Right atrium auricular region (tissue), 2 donors: Measurements from ENCODE around the gene TPSB2. TPM values are rescaled to one million over a fixed set of nuclear protein-coding genes. Genes with fewer than 3 reads are reported as not detected.

Experiments used
- DNase-seq: peaks from one replicate; pipeline ENCODE4 v3.0.0-alpha.2; 2019; ENCODE audit warnings: low spot score
- H3K27ac ChIP-seq, 2 donors: fragments of 200-600 bp; sonication (generic); 1 replicate in 1 of 2; 2 replicates in 1 of 2; pipeline ENCODE4 v1.5.1; 2016 to 2019
- H3K27me3 ChIP-seq, 2 donors: fragments of 200-600 bp; sonication (generic); one replicate each; pipeline versions ENCODE4 v1.5.1 to v1.6.0; 2017 to 2019
- H3K36me3 ChIP-seq: fragments of 200-600 bp; sonication (generic); one replicate; pipeline ENCODE4 v1.5.1; 2016
- H3K4me1 ChIP-seq, 2 donors: fragments of 200-600 bp; sonication (generic); one replicate each; pipeline versions ENCODE4 v1.5.1 to v1.6.0; 2017 to 2019
- H3K4me3 ChIP-seq, 2 donors: fragments of 200-600 bp; sonication (generic); 1 replicate in 1 of 2; 2 replicates in 1 of 2; pipeline ENCODE4 v1.5.1; 2017 to 2019; ENCODE audit warnings: mild to moderate bottlenecking in 1 of 2, moderate library complexity in 1 of 2
- H3K9me3 ChIP-seq, 2 donors: fragments of 200-600 bp; sonication (generic); one replicate each; pipeline ENCODE4 v1.5.1; 2019
- CTCF ChIP-seq, 2 donors: fragments of 200-600 bp; sonication (generic); IDR thresholded peaks; one replicate each; pipeline ENCODE4 v1.5.1; 2019; ENCODE audit warnings: antibody characterized with exemption in 2 of 2
- total RNA-seq, 2 donors: library from RNA; depleted of rRNA; stranded (reverse); fragments of >200 nt; gene quantifications; one replicate each; pipeline ENCODE4 v1.1.0, GENCODE V29; 2016

TPSB2 gene
- total RNA-seq, 2 donors from 2014 or later = 1.2 to 12.5 TPM

DNA sequence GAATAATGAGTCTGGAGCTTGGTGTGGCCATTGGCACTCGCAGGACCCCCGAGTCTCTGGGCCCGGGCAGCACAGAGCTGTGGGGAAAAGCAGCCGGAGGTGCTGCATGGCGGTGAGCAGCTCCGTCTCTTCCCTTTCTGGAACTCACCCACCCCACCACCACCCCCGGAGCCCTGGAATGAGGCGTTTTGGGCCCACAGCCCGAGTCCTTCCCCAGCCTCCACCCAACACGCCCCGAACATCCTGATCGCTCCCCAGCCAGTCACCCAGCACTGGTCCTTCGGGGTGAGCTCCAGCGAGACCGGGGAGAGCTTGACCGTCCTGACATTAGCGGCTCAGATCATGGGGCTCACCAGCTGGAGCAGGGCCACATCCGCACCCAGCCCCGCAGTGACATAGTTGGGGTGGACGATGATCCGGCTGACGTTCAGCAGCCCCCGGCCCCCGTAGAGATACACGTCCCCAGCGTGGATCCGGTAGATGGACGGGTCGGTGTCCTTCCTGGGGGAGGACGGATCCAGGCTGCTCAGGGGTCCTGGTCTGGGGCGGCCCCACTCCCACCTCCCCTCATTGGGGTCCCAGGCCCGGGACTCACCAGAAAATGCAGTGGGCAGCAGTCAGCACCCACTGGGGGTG, 32.3 kb upstream of the TPSB2 start:
- no peak for DNase-seq
- TF ChIP-seq CTCF (IDR thresholded peaks at IDR 0.05) = no peak
- peaks cover 8 to 9% of the 10 kb centered on the region in 2 donors for H3K27me3 ChIP-seq
- no peaks in the 10 kb centered on the region for H3K4me1 ChIP-seq
- H3K36me3 ChIP-seq = no peaks in the 10 kb centered on the region
- H3K4me3 ChIP-seq = no peak overlapping the region
- no peaks in the 10 kb centered on the region for H3K9me3 ChIP-seq
- H3K27ac ChIP-seq = no peak overlapping the region

- peaks cover 8 to 9% of the 10 kb centered on the region in 2 donors for H3K27me3 ChIP-seq
- DNase-seq = no peak
Observed at GRCh38 chr16:1261131-1261892, 31.3 kb upstream of the TPSB2 start.

DNA sequence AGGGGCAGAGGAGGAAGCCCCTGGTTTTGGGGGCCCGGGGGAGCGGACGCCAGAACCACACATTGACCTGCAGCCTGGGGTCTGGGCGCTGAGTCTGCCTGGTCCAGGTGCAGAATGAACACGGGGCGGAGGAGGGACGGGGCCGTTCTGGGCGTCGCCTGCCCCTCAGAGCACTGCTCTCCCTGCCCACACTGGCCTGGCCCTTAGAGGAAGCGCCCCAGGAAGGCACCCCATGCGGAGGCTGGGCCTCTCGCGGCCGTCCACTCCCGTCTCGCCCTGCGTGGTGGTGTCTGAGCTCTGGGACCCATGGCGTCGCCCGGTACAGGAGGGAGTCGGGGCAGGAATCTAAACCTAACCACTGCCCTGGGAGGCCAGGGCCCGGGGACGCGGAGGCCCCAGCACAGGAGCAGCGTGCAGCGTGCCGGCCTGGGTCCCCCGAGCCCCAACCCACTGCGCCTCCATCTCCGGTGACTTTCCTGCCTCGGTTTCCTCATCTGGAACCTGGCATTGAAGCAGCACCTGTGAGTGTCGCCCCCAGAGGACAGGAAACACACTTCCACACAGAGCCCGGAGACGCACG, 30.2 kb upstream of the TPSB2 start:
- no peak overlapping the region for H3K4me3 ChIP-seq
- no peaks in the 10 kb centered on the region for H3K36me3 ChIP-seq
- H3K4me1 ChIP-seq = no peaks in the 10 kb centered on the region
- H3K9me3 ChIP-seq = no peaks in the 10 kb centered on the region
- peaks cover 8 to 9% of the 10 kb centered on the region in 2 donors for H3K27me3 ChIP-seq
- no peak for DNase-seq
- no peak overlapping the region for H3K27ac ChIP-seq
- TF ChIP-seq CTCF (IDR thresholded peaks at IDR 0.05) = no peak

More at GRCh38 chr16:1261131-1261892, 31.3 kb upstream of the TPSB2 start:
- H3K4me3 ChIP-seq = no peak overlapping the region
- no peak for TF ChIP-seq CTCF (IDR thresholded peaks at IDR 0.05)
- no peaks in the 10 kb centered on the region for H3K9me3 ChIP-seq
- H3K36me3 ChIP-seq = no peaks in the 10 kb centered on the region
- H3K4me1 ChIP-seq = no peaks in the 10 kb centered on the region
- no peak overlapping the region for H3K27ac ChIP-seq

DNA sequence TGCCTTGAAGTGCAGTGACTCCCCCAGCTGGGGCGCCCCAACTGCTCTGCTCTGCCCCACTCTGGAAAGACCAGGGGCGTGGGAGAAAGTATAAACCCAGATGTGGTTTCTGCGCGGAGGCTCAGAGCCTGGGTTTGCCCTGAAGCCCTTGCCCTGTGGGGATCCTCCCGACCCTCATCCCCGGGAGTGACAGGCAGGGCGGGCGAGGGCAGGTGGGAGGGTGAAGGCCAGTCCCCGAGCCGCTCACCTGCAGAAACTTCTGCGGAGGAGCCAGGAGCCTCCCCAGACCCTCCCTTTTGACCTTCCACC, 29.7 kb upstream of the TPSB2 start:
- Histone ChIP-seq H3K27ac (no peak overlapping the region), H3K27me3 (peaks cover 8 to 9% of the 10 kb centered on the region in 2 donors), H3K9me3 (no peaks in the 10 kb centered on the region), H3K4me3 (no peak overlapping the region), H3K4me1 (no peaks in the 10 kb centered on the region), H3K36me3 (no peaks in the 10 kb centered on the region)
- DNase-seq = no peak
- TF ChIP-seq CTCF (IDR thresholded peaks at IDR 0.05) = no peak

DNA sequence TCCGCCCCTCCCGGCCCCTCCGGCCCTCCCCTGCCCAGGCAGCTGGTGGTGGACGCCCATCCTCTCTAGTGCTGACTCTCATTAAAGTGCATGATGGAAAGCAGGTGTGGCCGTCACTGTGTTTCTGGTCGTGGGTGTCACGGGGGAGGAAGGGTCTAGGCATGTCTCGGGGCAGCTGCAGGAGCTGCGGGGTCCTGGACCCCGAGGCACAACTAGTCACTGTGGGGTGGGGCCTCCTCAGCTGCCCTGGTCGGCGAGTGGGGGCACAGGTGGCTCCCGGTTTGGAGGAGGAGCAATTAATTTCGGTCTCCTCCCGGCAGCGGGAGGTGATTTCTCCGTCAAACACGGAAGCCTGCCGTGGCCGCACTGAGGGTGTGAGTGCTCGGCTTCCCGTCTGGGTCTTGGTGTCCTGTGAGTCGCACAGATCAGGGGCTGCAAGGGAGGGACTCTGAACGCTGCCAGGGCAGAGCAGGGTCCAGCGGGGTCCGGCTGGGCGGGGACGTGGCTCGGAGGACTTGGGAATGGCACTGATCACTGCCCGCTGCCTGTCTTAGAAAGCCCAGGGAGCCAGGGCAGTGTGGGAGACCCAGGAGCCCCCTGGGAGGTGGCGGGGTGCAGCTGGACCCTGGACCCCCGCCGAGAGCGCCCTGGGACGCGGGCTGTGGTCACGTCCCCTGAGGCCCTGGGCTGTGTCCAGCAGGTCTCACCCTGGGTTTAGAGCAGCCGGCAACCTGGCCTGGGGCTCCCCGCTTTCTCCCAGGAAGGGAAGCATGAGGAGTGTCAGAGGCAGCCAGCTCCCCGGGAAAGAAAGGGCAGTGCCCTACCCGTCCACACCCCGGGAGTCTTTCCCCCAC, 29.1 kb upstream of the TPSB2 start:
- H3K4me3 ChIP-seq = peak overlapping the region in 1 of 2 donors; percentile 21
- no peaks in the 10 kb centered on the region for H3K9me3 ChIP-seq
- no peaks in the 10 kb centered on the region for H3K4me1 ChIP-seq
- H3K27me3 ChIP-seq = peaks cover 8 to 9% of the 10 kb centered on the region in 2 donors
- no peak for TF ChIP-seq CTCF (IDR thresholded peaks at IDR 0.05)
- no peaks in the 10 kb centered on the region for H3K36me3 ChIP-seq
- H3K27ac ChIP-seq = no peak overlapping the region
- no peak for DNase-seq
